Fibroblast of villous mesenchyme (primary cell): ENCODE measurements around the gene EPHA4. TPM values are rescaled to one million over a fixed set of nuclear protein-coding genes. Genes with fewer than 3 reads are reported as not detected.

Source experiments
- DNase-seq: peaks from one replicate; pipeline ENCODE4 v3.0.0-alpha.2; 2010; ENCODE audit warnings: low read depth
- H3K4me3 ChIP-seq: 2 replicates; pipeline ENCODE4 v1.5.1; 2011; ENCODE audit warnings: low read depth, mild to moderate bottlenecking, low read length
- total RNA-seq: library from RNA; depleted of rRNA; stranded (reverse); fragments of >200 nt; gene quantifications from 2 replicates; pipeline ENCODE4 v1.2.3, GENCODE V29; 2012
- TF ChIP-seq, protein P1 (sequence below): IDR thresholded peaks from 2 replicates; pipeline ENCODE4 v1.5.1; 2012; ENCODE audit warnings: low read depth, mild to moderate bottlenecking, low read length; ENCODE audit not compliant: insufficient read depth

The EPHA4 gene
- total RNA-seq, 1 donor = 17.3 TPM

DNA sequence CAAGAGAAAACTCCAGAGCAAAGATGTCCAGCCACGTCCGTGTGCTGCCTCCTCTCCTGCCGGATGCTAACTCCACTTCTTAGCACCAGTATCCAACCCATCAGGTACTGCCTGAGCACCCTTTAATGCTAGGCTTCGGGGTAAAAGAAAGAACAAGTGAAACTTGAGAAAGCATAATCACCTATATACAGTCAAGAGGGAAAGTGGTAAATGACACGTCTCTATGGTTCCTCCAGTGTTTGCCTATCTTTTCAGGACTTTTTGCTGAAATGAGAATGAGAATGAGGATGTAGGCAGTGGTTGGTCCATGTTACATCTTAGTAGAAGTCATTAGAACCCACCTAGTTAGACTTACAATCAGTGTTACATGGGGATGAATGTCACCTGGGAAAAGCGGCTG lies 47.9 kb downstream of the EPHA4 start:
- TF ChIP-seq, protein P1, sequence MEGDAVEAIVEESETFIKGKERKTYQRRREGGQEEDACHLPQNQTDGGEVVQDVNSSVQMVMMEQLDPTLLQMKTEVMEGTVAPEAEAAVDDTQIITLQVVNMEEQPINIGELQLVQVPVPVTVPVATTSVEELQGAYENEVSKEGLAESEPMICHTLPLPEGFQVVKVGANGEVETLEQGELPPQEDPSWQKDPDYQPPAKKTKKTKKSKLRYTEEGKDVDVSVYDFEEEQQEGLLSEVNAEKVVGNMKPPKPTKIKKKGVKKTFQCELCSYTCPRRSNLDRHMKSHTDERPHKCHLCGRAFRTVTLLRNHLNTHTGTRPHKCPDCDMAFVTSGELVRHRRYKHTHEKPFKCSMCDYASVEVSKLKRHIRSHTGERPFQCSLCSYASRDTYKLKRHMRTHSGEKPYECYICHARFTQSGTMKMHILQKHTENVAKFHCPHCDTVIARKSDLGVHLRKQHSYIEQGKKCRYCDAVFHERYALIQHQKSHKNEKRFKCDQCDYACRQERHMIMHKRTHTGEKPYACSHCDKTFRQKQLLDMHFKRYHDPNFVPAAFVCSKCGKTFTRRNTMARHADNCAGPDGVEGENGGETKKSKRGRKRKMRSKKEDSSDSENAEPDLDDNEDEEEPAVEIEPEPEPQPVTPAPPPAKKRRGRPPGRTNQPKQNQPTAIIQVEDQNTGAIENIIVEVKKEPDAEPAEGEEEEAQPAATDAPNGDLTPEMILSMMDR = no peak
- DNase-seq = no peak

DNA sequence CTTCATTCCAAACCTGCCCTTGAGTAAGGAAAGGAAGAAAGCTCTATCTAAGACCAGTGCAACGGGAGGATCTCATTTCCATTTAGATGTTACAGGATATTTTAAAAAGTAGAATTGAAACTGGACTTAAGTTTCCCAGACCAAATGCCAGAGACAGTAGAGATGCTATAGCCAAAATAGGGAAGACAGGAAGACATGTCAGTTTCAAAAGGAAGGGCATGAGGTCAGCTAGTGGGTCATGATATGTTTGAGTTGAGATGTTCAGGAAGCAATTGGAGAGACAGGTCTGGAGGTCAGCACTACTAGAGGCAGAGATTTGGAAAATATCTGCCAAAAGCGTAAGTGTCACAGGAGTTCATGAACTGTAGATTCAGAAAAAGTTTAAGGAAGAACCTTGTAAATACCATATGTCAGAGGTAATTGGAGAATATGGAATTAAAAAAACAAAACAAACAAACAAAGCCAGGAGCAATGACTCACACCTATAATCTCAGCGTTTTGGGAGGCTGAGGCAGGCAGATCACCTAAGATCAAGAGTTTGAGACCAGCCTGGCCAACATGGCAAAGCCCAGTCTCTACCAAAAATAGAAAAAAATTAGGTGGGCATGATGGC lies 50.8 kb downstream of the EPHA4 start:
- TF ChIP-seq, protein P1 = no peak
- DNase-seq = no peak
- no peak overlapping the region for H3K4me3 ChIP-seq

More for the DNA sequence above, 47.9 kb downstream of the EPHA4 start:
- H3K4me3 ChIP-seq = no peak overlapping the region

DNA sequence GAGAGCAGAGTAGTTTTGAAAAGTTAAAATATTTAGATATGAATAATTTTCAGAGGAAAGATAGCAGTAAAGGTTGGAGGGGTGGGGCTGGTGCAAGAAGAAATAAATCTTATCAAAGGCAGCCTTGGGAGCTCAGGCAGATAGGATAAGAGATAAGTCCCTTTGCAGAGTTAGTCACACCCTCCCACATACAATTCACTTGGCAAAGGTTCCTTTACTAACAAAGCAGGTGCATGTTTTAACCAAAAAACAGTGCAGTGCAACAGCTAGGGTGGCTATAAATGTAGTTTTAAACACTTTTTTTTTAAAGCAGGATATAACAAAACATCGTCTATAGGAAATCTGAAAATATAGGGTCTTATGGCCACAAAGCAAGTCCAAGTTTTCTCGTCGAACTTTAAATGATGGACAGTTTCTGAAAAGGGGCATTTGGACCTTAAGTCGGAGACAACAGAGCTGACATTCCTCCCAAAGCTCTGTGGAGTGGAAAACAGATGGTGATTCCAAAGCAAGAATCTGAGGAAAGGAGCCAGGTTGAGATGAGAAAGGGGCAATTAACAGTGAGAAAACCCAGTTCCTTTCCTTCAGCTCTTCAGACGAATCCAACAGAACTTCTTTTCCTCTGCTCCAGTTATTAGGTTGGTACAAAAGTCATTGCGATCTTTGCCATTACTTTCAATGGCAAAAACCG lies 53.0 kb downstream of the EPHA4 start:
- no peak for DNase-seq
- TF ChIP-seq, protein P1 = no peak
- H3K4me3 ChIP-seq = no peak overlapping the region

DNA sequence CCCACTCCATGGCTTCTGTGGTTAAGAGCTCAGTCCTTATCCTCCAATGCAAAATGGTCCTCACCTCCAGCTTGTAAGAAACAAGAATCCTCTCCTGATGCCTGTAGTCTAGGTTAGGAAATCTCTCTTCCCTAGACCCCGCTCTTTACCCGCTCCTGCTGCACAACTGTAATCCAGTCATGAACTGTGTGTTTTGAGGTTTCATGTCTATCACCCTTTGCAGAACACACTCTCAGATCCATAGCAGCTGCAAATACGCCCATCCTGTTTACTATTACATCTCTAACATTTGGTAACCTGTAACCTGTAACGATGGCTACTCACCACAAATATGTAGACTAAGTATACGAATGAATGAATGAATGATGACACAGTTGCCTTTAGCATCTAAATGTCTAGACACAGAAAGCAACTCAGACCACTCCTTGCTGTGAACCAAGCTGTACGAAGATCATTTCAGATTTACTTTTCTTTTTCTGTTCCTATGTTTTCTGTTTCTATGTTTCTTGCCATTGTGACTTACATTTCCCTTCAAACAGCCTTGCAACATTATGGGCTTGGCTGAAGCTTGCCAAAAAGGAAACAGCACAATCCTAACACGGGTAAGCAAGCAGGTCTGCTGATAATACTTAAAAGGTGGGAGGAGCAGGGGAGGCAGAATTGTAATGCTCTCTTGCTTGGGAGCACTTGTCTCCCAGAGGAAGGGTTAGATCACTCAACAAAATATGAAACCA lies 53.7 kb downstream of the EPHA4 start:
- TF ChIP-seq, protein P1 = no peak
- H3K4me3 ChIP-seq = no peak overlapping the region
- peak; percentile 11 for DNase-seq

DNA sequence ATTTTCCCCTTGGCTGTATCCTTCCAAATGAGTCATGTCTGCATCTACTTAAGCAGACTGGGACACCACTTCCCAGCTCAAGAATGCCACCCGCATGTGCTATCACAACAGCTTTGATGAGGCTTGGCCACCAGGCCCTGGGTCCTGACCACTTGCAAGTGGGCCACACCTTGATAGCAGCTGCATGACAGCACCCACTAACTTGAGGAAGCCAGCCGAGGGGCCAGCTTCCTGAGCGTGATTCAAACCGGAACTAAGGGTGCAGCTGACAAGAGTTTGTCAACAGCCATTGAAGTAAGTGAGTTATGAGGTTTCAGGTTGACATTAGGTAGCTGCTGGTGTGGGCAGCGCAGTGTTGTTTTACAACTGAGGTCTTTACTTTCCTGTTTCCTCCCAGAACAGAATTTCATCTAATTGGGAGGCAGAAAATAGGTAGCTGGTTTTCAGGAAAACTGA lies 54.4 kb downstream of the EPHA4 start:
- peak; percentile 17 for DNase-seq
- no peak overlapping the region for H3K4me3 ChIP-seq
- TF ChIP-seq, protein P1 = no peak

DNA sequence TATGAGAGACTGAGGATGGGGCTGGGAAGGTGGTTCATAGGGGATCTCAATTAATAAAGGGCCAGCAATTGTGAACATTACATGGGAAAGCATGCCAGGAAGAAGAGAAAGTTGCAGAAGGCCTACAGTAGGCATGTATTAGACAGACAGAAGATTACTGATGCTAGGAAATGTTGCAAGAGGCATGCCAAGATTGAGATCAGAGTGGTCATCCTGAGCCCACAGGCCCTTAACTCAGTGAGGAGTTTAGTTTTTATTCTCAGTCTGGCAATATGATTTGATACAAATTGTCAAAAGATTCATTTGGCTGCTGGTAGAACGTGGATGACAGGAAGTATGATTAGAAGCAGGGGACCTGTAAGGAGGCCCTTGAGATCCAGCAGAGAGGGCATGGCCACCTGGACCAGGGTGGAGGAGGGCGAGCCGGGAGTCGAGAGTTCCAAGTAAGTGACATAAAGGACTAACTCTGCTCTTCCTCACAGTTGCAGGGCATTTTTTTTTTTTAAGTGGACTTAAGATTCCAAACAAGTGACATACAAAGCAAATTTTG lies 54.9 kb downstream of the EPHA4 start:
- TF ChIP-seq, protein P1 = no peak
- no peak overlapping the region for H3K4me3 ChIP-seq
- DNase-seq = no peak
